Brain microvascular endothelial cell (primary cell): ENCODE measurements around the gene GVQW3.

Source experiments
- DNase-seq: peaks from one replicate; pipeline ENCODE4 v3.0.0-alpha.2; 2020
- H3K27ac ChIP-seq: fragments of 250-450 bp; sonication (Bioruptor Pico); 2 replicates; pipeline ENCODE4 v1.5.1; 2020; ENCODE audit warnings: mild to moderate bottlenecking, moderate library complexity
- H3K27me3 ChIP-seq: fragments of 250-450 bp; sonication (Bioruptor Pico); replicated peaks from 2 replicates; pipeline ENCODE4 v1.5.1; 2020; ENCODE audit warnings: mild to moderate bottlenecking
- H3K36me3 ChIP-seq: fragments of 250-450 bp; sonication (Bioruptor Pico); replicated peaks from 2 replicates; pipeline ENCODE4 v1.5.1; 2020; ENCODE audit warnings: mild to moderate bottlenecking
- H3K4me3 ChIP-seq: 2 replicates; pipeline ENCODE4 v1.5.1; 2011; ENCODE audit warnings: low read depth, mild to moderate bottlenecking, control low read depth, low read length, moderate library complexity
- in situ Hi-C: cut with HindIII; loops from 2 replicates; pipeline ENCODE4 v1.10.0; 2017; ENCODE audit warnings: low sequenced_read_pairs, low pct_ligation_motif_present
- TF ChIP-seq, protein P1 (sequence below): IDR thresholded peaks from 2 replicates; pipeline ENCODE4 v1.5.1; 2011; ENCODE audit warnings: low read depth, mild to moderate bottlenecking, moderate library complexity, low read length, control low read depth, inconsistent platforms; ENCODE audit errors: missing control alignments

Gene GVQW3

DNA sequence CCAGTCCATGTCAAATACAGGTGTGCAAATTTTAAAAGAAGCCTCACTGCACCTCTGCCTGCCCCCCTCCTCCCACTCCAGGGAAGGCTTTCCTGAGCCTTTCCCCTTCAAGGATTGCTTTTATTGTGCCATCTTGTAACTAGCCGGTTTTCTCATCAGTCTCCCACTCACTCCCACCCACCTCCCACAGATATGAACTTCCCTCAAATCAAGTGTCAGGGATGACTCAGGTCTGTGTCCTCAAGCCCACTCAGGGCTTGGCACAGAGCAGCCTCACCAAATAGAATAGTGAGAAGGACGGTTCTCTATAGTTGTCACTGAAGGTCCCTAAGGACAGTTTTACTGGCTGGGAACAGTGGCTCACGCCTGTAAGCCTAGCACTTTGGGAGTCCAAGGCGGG lies 43.2 kb upstream of the GVQW3 start:
- H3K27me3 ChIP-seq, result no peaks in the 10 kb centered on the region
- no peaks in the 10 kb centered on the region for H3K36me3 ChIP-seq
- no peak for DNase-seq
- H3K4me3 ChIP-seq, result no peak overlapping the region
- in situ Hi-C loops, result no loop called here
- H3K27ac ChIP-seq, result no peak overlapping the region
- TF ChIP-seq, protein P1, sequence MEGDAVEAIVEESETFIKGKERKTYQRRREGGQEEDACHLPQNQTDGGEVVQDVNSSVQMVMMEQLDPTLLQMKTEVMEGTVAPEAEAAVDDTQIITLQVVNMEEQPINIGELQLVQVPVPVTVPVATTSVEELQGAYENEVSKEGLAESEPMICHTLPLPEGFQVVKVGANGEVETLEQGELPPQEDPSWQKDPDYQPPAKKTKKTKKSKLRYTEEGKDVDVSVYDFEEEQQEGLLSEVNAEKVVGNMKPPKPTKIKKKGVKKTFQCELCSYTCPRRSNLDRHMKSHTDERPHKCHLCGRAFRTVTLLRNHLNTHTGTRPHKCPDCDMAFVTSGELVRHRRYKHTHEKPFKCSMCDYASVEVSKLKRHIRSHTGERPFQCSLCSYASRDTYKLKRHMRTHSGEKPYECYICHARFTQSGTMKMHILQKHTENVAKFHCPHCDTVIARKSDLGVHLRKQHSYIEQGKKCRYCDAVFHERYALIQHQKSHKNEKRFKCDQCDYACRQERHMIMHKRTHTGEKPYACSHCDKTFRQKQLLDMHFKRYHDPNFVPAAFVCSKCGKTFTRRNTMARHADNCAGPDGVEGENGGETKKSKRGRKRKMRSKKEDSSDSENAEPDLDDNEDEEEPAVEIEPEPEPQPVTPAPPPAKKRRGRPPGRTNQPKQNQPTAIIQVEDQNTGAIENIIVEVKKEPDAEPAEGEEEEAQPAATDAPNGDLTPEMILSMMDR, result no peak

DNA sequence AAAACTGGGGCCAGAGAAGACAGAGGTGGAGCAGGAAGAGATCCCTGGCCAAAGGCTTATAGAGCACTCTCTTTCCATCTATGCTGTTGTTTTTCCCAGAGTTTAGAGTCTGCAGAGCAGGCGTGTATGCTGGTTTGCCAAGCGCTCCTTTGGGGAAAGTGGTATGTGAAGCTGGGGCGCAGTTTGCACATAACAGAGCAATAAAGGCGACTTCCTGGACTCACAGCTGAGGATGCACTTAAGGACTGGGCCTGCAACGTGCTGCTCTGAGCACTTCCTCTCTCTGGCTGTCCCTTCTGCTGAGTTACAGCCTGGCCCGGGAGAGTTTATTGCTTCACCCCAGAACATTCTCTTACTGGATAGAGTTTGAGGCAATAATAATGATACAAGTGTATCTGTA lies 41.9 kb upstream of the GVQW3 start:
- no peaks in the 10 kb centered on the region for H3K27me3 ChIP-seq
- DNase-seq, result no peak
- in situ Hi-C loops, result no loop called here
- H3K4me3 ChIP-seq, result no peak overlapping the region
- H3K27ac ChIP-seq, result no peak overlapping the region
- TF ChIP-seq, protein P1, result no peak
- H3K36me3 ChIP-seq, result no peaks in the 10 kb centered on the region

DNA sequence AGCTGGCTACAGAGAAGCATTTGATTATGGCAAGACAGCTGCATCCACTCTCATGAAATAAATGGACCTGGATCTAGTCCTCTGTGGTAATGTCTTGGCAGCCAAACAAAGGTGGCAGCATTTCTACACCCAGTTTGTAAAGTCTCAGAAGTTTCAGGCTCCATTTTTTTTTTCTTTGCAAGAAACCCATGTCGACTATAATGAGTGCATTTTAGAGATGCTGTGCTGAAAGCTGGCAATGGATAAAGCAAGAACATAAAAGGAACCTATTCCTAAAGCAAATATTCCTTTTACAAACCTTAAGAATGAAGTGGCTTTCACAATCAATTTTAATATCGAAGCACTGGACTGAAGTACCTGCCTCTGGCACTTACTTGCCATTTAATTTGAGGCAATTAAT lies 33.7 kb upstream of the GVQW3 start:
- DNase-seq, result no peak
- Histone ChIP-seq H3K27me3 (no peaks in the 10 kb centered on the region), H3K36me3 (no peaks in the 10 kb centered on the region), H3K27ac (no peak overlapping the region), H3K4me3 (no peak overlapping the region)
- in situ Hi-C loops, result no loop called here
- TF ChIP-seq, protein P1, result no peak

DNA sequence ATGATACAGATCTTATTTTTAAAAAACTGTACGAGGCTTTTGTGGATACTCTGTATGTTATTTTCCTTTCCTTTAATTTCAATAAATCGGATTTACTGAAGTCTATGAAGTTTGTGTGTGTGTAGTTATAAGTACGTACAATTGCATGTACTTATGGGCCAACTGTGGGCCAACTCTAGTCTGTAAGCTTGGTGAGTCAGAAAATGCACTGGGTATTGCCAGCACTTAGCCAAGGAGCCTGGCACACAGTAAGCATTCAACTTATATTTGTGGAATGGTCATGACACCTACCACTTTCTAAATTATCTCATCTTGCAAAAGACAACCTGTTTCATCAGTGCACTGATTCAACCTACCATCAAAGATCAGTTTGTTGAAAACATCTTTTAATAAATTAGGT lies 32.8 kb upstream of the GVQW3 start:
- TF ChIP-seq, protein P1, result no peak
- no peak overlapping the region for H3K27ac ChIP-seq
- in situ Hi-C loops, result no loop called here
- no peak overlapping the region for H3K4me3 ChIP-seq
- peaks cover 3% of the 10 kb centered on the region for H3K36me3 ChIP-seq
- H3K27me3 ChIP-seq, result no peaks in the 10 kb centered on the region
- DNase-seq, result no peak

DNA sequence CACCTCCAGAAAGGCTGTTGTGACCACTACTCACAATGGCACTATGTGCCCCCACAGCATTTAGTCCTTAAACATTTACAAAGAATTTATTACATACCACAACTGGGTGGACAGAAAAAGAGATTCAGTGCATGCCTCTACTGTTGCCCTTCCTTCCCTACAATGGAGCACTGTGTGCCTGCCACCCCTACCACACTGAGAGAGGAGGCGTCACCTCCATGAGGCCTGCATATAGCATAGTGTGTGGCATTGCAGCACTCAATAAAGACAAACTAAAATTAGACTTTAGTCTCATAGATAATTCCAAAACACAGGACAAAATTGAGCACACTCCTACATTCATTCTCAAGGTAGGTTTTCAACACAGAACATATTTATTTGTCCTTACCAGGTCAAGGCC lies 26.0 kb upstream of the GVQW3 start:
- H3K36me3 ChIP-seq, result peaks cover 4% of the 10 kb centered on the region
- in situ Hi-C loops, result no loop called here

DNA sequence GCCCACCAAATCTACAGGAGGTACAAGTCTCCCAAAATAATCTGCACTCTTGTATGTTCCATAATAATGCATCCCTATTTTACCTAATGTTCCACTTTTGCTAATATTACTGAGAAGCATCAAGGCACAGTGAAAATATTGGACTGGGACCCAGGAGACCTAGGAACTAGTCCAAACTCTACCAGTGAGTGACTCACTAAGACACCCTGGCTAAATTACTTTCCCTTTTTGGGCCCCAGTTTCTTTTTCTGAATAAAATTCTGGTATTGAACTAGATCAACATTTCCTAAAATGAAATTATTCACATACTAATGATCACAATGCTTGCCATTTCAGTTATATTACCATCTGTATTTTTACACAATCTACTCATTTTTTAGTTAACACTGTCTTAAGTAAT lies 19.7 kb upstream of the GVQW3 start:
- H3K27me3 ChIP-seq, result no peaks in the 10 kb centered on the region
- in situ Hi-C loops, result no loop called here
- H3K27ac ChIP-seq, result no peak overlapping the region
- no peak overlapping the region for H3K4me3 ChIP-seq
- TF ChIP-seq, protein P1, result no peak
- H3K36me3 ChIP-seq, result no peaks in the 10 kb centered on the region
- no peak for DNase-seq

More for the DNA sequence above, 26.0 kb upstream of the GVQW3 start:
- H3K4me3 ChIP-seq, result no peak overlapping the region
- TF ChIP-seq, protein P1, result no peak
- H3K27ac ChIP-seq, result no peak overlapping the region
- no peak for DNase-seq
- H3K27me3 ChIP-seq, result no peaks in the 10 kb centered on the region
